A549 (cell line): ENCODE results near the gene MEGF10. TPM values are rescaled to one million over a fixed set of nuclear protein-coding genes. Genes with fewer than 3 reads are reported as not detected.

Source experiments
- ATAC-seq, 2 experiments: fragments of 200-7000 bp in 1 of 2; fragments of >200 bp in 1 of 2; cut with Nextera tagmentation in 1 of 2; cut with Tn5 transposase in 1 of 2; 3 replicates each; pipeline versions ENCODE4 v1.8.0 to v1.9.1; 2018 to 2020; ENCODE audit warnings: mild to moderate bottlenecking in 1 of 2, moderate library complexity in 1 of 2
- CTCF ChIA-PET: fragments of 300-600 bp; sonication (Branson Sonifier 250); formaldehyde crosslinking; extraction: SDS; loops from one replicate; lab custom pipeline; 2021; ENCODE audit warnings: antibody characterized with exemption, inconsistent platforms; lab: Yijun Ruan, JAX
- POLR2A ChIA-PET: fragments of 350-600 bp; formaldehyde crosslinking; extraction: SDS; loops from one replicate; lab custom pipeline; 2021; ENCODE audit warnings: antibody characterized with exemption, inconsistent platforms; lab: Yijun Ruan, JAX
- DNase-seq, 2 experiments: peaks; one replicate each; pipeline versions ENCODE4 v3.0.0 to v3.0.0-alpha.2; 2011 to 2016; ENCODE audit warnings: low read depth in 1 of 2, low spot score in 1 of 2
- FAIRE-seq: peaks from 2 replicates; lab custom pipeline; 2011; peaks lifted over from hg19 to GRCh38; lab: Jason Lieb, UNC
- H3K27ac ChIP-seq, 2 experiments: fragments of >200 bp; sonication (Bioruptor Twin); formaldehyde crosslinking; 3 replicates each; pipeline ENCODE4 v1.5.1; 2016 to 2017
- H3K4me1 ChIP-seq: fragments of >200 bp; sonication (Bioruptor Twin); formaldehyde crosslinking; 3 replicates; pipeline ENCODE4 v1.6.1; 2016
- H3K4me2 ChIP-seq: fragments of >200 bp; sonication (Bioruptor Twin); formaldehyde crosslinking; 3 replicates; pipeline ENCODE4 v1.6.1; 2016
- H3K4me3 ChIP-seq: fragments of >200 bp; sonication (Bioruptor Twin); formaldehyde crosslinking; 3 replicates; pipeline ENCODE4 v1.5.1; 2016
- H3K9me3 ChIP-seq: fragments of >200 bp; sonication (Bioruptor Twin); formaldehyde crosslinking; 3 replicates; pipeline ENCODE4 v1.6.1; 2016
- ATOH8 ChIP-seq: fragments of 250-450 bp; sonication (Bioruptor Pico); IDR thresholded peaks from 2 replicates; pipeline ENCODE4 v1.5.0; 2020; ENCODE audit warnings: low read depth, mild to moderate bottlenecking, moderate library complexity
- BCL3 ChIP-seq: fragments of >200 bp; sonication (Bioruptor Twin); formaldehyde crosslinking; IDR thresholded peaks from 3 replicates; pipeline ENCODE4 v1.6.1; 2016
- BHLHE40 ChIP-seq: IDR thresholded peaks from 2 replicates; pipeline ENCODE4 v1.6.1; 2012; ENCODE audit warnings: low read depth, low read length, inconsistent platforms
- CBX8 ChIP-seq: fragments of 200-600 bp; sonication (generic); IDR thresholded peaks from 2 replicates; pipeline ENCODE4 v1.6.1; 2016
- CHD4 ChIP-seq: fragments of 200-600 bp; sonication (generic); IDR thresholded peaks from 2 replicates; pipeline ENCODE4 v1.6.1; 2016; ENCODE audit warnings: antibody characterized with exemption, mild to moderate bottlenecking, borderline replicate concordance
- E2F6 ChIP-seq: IDR thresholded peaks from 2 replicates; pipeline ENCODE4 v1.6.1; 2012; ENCODE audit warnings: low read depth, borderline replicate concordance
- EHMT2 ChIP-seq: fragments of 200-600 bp; sonication (generic); IDR thresholded peaks from 2 replicates; pipeline ENCODE4 v1.6.1; 2016; ENCODE audit warnings: antibody characterized with exemption, low read depth, mild to moderate bottlenecking, moderate library complexity
- FOSL2 ChIP-seq, 2 experiments: fragments of 450-650 bp in 1 of 2; fragments of >200 bp in 1 of 2; sonication (Bioruptor Twin) in 1 of 2; formaldehyde crosslinking; IDR thresholded peaks; 2 replicates each; pipeline versions ENCODE4 v1.5.0 to v1.6.1; 2016 to 2020; ENCODE audit warnings: mild to moderate bottlenecking in 1 of 2, moderate library complexity in 1 of 2
- GATA3 ChIP-seq: IDR thresholded peaks from 2 replicates; pipeline ENCODE4 v1.6.1; 2012; ENCODE audit warnings: borderline replicate concordance
- HES2 ChIP-seq: fragments of >200 bp; sonication (Bioruptor Twin); formaldehyde crosslinking; IDR thresholded peaks from 2 replicates; pipeline ENCODE4 v1.6.1; 2016
- HEYL ChIP-seq: fragments of 250-450 bp; sonication (Bioruptor Pico); IDR thresholded peaks from 2 replicates; pipeline ENCODE4 v1.8.0; 2021; ENCODE audit warnings: mild to moderate bottlenecking, moderate library complexity
- HOXA7 ChIP-seq: fragments of 250-450 bp; sonication (Bioruptor Pico); IDR thresholded peaks from 2 replicates; pipeline ENCODE4 v1.5.0; 2020; ENCODE audit warnings: mild to moderate bottlenecking, moderate library complexity
- HOXB13 ChIP-seq: fragments of 250-450 bp; sonication (Bioruptor Pico); IDR thresholded peaks from 2 replicates; pipeline ENCODE4 v1.5.0; 2020; ENCODE audit warnings: low read depth, mild to moderate bottlenecking, moderate library complexity
- HOXB5 ChIP-seq: fragments of 250-450 bp; sonication (Bioruptor Pico); IDR thresholded peaks from 2 replicates; pipeline ENCODE4 v1.5.0; 2020; ENCODE audit warnings: mild to moderate bottlenecking, moderate library complexity
- MAFK ChIP-seq: fragments of 450-650 bp; IDR thresholded peaks from 2 replicates; pipeline ENCODE4 v1.6.1; 2014; ENCODE audit not compliant: partially characterized antibody
- MYC ChIP-seq: IDR thresholded peaks from 2 replicates; pipeline ENCODE4 v1.6.1; 2012; ENCODE audit warnings: mild to moderate bottlenecking, inconsistent platforms, low read length, improper control_type of control experiment, borderline replicate concordance
- NR3C1 ChIP-seq: fragments of >200 bp; sonication (Bioruptor Twin); formaldehyde crosslinking; IDR thresholded peaks from 3 replicates; pipeline ENCODE4 v1.6.1; 2017
- SREBF2 ChIP-seq: fragments of 450-650 bp; IDR thresholded peaks from 2 replicates; pipeline ENCODE4 v1.6.1; 2014; ENCODE audit warnings: mild to moderate bottlenecking, moderate library complexity
- TFCP2L1 ChIP-seq: fragments of 250-450 bp; sonication (Bioruptor Pico); IDR thresholded peaks from 2 replicates; pipeline ENCODE4 v1.5.0; 2021; ENCODE audit warnings: mild to moderate bottlenecking
- TP53 ChIP-seq: fragments of 250-450 bp; sonication (Bioruptor Pico); IDR thresholded peaks from 2 replicates; pipeline ENCODE4 v1.5.0; 2021; ENCODE audit warnings: mild to moderate bottlenecking, moderate library complexity
- USF2 ChIP-seq: fragments of 450-650 bp; IDR thresholded peaks from 2 replicates; pipeline ENCODE4 v1.6.1; 2014; ENCODE audit warnings: antibody characterized with exemption
- ZC3H11A ChIP-seq: fragments of 450-650 bp; IDR thresholded peaks from 2 replicates; pipeline ENCODE4 v1.6.1; 2014; ENCODE audit warnings: antibody characterized with exemption, mild to moderate bottlenecking
- ZSCAN20 ChIP-seq: fragments of 250-450 bp; sonication (Bioruptor Pico); IDR thresholded peaks from 2 replicates; pipeline ENCODE4 v1.8.0; 2022; ENCODE audit warnings: mild to moderate bottlenecking, moderate library complexity
- WGBS: methylation state at CpG from one replicate; pipeline ENCODE4 v1.1.6; 2017; ENCODE audit errors: missing lambda C conversion rate; 5-methylcytosine and 5-hydroxymethylcytosine counted together
- polyA plus RNA-seq, 4 experiments: library from polyadenylated mRNA; depleted of rRNA in 3 of 4; stranded (reverse); fragments of >200 nt; fragmentation: RNase III in 1 of 4; extraction: RNeasy Plus Mini Kit Qiagen cat#74134 plus additional on column Dnase treatment in 1 of 4; gene quantifications; 2 replicates in 3 of 4; 3 replicates in 1 of 4; pipeline ENCODE4 v1.2.3, GENCODE V29; 2011 to 2017

Gene MEGF10
- polyA plus RNA-seq, 2 of the 4 experiments (the other 2 are of a cell fraction) = 0.01 TPM; not detected in 1

- H3K4me1 ChIP-seq = no peaks in the 10 kb centered on the region
- ATAC-seq (no peak), FAIRE-seq (no peak), DNase-seq (no peak)
- POLR2A ChIA-PET = no interaction called here
- WGBS = 36% methylated on average over 1 of the region's 1 CpG
- no peak overlapping the region for H3K27ac ChIP-seq
- CTCF ChIA-PET = interaction anchor here (0.8 kb wide), 1 partner anchor 119 kb away, joined by 3 read pairs; no protein-coding TSS in a partner anchor
- H3K9me3 ChIP-seq = no peaks in the 10 kb centered on the region
- no peak overlapping the region for H3K4me3 ChIP-seq
- TF ChIP-seq HOXB13 (CRISPR knock-in tag) (no peak), TP53 (CRISPR knock-in tag) (no peak), HOXB5 (CRISPR knock-in tag) (no peak)
- no peak overlapping the region for H3K4me2 ChIP-seq
These were observed 153.6 kb downstream of the MEGF10 start for GRCh38 chr5:127444171-127444570.

GRCh38 chr5:127445328-127445727, 154.7 kb downstream of the MEGF10 start:
- ATAC-seq = no peak
- Histone ChIP-seq H3K4me1 (no peaks in the 10 kb centered on the region), H3K4me3 (no peak overlapping the region), H3K27ac (no peak overlapping the region), H3K9me3 (no peaks in the 10 kb centered on the region), H3K4me2 (no peak overlapping the region)
- DNase-seq = no peak
- TF ChIP-seq E2F6 (no peak), BHLHE40 (no peak), ATOH8 (CRISPR knock-in tag) (no peak), BCL3 (no peak), FOSL2 (IDR thresholded peaks at IDR 0.05) (no peak), FOSL2 (CRISPR knock-in tag; IDR thresholded peaks at IDR 0.05) (no peak), HOXA7 (CRISPR knock-in tag) (no peak), ZC3H11A (no peak), CBX8 (no peak), ZSCAN20 (CRISPR knock-in tag) (no peak), EHMT2 (no peak), NR3C1 (no peak), HOXB5 (CRISPR knock-in tag) (no peak), USF2 (no peak), MAFK (no peak), MYC (no peak), HES2 (no peak), HEYL (CRISPR knock-in tag) (no peak)
- POLR2A ChIA-PET = no interaction called here
- no peak for FAIRE-seq
- CTCF ChIA-PET = interaction anchor here (0.8 kb wide), 1 partner anchor 120 kb away, joined by 3 read pairs; no protein-coding TSS in a partner anchor
- WGBS = 32% methylated on average over 4 of the region's 4 CpGs

- no peak for TF ChIP-seq CHD4
- TF ChIP-seq HES2 = no peak
- TF ChIP-seq SREBF2 = no peak
- TF ChIP-seq ZC3H11A = no peak
- no peak for TF ChIP-seq TFCP2L1 (CRISPR knock-in tag)
- TF ChIP-seq HOXB5 (CRISPR knock-in tag) = no peak
- no peak for TF ChIP-seq GATA3
- H3K27ac ChIP-seq = no peak overlapping the region
- H3K4me3 ChIP-seq = no peak overlapping the region
- no peaks in the 10 kb centered on the region for H3K4me1 ChIP-seq
- FAIRE-seq (no peak), DNase-seq (no peak), ATAC-seq (no peak)
- H3K9me3 ChIP-seq = no peaks in the 10 kb centered on the region
- ChIA-PET CTCF (no interaction called here), POLR2A (no interaction called here)
- H3K4me2 ChIP-seq = no peak overlapping the region
- 59% methylated on average over 2 of the region's 2 CpGs for WGBS
These were observed 156.0 kb downstream of the MEGF10 start for GRCh38 chr5:127446626-127447025.
